ENCODE results near the gene PRSS21.

Gene PRSS21

DNA sequence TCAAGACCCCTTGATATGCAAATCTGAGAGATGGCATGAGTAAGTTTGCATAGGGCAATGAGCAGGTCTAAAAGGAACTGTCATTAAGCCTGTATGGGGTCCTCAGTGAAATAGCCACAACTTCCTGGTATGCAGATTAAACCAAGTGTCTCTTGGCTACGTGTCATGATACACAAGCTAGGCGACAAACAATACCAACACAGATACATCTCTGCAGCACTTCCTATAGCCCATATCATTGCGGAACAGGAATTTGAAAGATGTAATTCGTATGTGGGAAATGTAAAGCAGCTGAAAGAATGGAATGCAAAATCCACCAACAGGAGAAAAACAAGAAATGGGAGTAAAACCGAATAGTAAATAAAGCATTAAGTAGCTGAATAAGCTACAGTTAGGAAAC lies 28.1 kb downstream of the PRSS21 start:
- DNase-seq (ENCODE audit: low spot score) = no peak

DNA sequence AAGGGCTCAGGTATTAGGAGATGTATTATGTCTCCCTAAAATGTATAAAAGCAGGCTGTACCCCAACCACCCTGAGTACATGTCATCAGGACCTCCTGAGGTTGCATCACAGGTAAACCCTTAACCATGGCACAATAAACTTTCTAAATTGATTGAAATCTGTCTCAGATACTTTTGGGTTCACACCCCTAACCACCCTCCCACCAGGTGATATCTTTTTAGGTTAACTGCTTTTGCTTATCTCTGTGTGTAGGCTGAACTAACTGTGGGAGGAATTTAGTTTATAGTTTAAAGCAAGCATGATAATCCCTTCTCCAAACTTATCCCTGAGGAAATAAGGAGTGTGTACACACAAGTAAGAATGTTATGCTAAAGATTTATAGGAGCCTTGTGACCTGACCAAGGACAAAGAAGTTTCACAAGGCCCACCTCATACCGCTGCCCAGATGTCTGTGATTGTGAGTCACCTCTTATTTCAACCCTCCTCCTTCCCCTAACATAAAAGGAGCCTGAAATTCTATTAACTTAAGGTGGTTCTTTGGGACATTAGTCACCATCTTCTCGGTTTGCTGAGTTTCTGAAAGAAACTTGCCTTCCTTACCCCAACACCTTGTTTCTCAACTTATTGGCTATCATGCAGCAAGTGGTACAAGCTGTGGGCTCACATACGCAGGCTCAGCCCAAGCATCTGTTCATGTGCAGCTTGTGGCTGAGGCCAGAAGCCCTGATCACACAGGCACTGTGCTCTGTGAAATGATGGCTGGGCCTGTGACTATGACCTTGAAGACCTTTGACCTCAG lies 29.7 kb downstream of the PRSS21 start:
- DNase-seq (ENCODE audit: low spot score) = no peak

DNA sequence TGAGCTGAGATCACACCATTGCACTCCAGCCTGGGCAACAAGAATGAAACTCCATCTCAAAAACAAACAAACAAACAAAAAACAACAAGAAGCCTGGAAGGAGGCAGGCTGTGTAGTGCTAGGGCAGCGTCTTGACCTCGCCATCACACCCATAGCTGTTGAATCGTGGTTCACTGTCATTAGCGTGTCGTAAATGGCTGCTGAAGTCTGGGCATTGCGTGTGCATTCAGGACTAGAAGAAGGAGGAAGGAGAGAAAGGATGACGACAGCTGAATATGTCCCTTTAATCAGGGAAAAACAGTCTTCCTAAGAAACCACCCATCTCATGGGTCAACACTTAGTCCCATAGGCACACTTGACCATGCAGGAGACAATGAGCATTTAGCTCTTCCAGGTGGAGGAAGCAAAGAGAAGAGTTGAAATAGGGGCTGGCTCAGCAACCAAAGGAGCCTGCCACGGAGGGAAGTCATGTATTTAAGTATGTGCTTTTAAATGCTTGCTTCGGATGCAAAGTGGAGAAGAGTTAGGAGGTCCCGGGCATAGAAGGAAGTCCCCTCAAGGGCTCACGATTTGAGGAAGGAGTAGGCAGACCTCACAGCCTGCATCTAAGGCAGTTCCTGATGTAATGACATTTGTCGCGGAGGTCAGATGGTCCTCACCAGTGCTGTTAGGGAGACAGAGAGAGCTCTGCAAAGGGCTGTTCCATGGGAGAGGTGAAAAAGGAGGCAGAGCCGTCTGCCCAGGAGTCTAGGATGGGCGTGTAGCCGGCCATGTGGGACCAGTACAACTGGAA lies 32.1 kb downstream of the PRSS21 start:
- DNase-seq (ENCODE audit: low spot score) = no peak

DNA sequence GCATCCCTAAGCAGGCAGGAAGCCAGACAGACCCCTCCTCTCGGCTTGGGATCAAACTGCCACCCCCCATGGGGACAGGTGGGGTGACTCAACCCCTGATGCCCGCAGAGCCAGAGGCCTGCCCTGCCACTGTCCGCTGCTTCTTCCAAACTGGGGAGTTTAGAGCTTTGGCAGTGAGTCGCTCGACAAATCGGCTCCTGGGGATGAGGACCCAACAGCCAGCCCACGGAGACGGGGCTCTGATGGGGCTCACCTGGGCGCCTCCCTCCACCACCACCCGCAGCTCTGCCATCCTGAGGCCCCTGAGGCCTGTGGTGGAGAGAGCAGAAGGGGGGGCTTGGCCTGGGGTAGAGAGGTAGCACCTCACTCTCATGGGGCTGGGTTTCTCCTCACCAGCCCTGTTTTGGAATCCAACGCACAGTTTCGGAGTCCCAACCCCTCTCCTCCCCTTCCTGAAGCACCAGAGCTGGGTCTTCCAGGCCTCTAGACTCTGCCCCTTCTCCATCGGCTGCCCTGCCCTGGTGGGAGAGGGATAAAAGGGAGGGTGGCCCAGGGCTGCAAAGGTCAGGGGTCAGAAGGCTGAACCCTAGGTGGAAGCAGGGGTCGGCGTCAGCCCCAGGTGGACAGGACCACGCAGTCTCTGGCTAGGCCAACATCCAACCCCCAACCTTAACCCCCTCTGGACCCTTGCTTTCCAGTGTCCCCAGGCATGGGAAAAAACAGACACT lies 35.1 kb downstream of the PRSS21 start:
- DNase-seq (ENCODE audit: low spot score) = no peak

DNA sequence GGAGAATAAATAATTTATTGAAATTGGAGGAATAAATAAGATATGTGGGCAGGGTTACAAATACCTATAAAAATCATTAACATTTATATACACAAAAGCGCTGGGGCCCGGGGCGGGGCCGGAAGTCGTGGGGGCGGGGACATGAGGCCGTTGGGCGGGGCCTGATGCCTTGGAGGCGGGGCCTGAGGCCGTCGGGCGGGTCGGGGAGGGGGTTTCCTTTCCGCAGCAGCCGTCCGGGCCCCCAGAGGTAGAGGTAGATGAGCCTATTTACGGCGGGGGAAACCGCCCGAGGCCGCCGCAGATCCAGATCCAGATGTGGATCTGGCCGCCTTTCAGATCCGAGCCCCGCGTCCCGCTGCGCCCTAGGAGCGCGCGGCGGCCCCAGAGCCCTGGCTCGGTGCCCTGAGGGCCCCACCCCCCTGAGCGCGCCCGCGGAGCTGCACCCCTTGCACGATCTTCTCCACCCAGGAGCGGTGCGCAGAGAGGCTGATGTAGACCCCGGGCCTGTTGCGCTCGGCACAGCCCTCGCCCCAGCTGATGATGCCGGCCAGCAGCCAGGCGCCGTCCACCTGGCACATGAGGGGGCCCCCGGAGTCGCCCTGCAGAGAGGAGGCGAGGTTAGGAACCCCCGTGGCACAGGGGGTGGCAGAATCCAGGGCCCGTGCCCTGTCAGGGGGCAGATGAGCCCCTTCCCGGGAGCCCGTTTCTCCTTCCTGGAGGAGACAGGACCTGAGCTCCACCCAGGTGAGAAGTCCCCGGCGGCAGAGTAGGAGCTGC lies 35.9 kb downstream of the PRSS21 start:
- no peak for DNase-seq (ENCODE audit: low spot score)

DNA sequence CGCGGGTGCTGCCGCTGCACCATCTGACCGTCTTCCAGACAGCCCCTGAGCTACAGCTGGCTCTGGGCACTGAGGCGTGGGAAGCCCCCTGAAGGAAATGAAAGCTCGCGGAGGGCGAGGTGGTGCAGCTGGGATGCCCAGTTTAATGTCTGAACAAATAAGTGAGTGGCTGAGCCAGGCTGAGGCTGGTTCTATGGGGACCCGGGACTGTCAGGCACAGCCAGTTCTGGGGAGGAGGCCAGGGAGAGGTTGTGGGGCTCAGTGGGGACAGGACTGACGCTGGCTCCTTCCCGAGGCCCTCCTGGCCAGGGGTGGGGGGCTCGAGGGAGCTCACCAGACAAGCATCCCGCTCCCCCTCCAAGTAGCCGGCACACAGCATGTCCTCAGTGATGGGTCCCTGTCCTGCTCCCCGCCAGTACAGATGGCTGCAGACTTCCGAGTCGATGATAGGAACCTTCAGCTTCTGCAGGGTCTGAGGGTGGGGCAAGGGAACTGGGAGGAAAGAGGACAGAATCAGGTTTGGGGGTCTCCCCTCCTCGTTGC lies 36.6 kb downstream of the PRSS21 start:
- no peak for DNase-seq (ENCODE audit: low spot score)

DNA sequence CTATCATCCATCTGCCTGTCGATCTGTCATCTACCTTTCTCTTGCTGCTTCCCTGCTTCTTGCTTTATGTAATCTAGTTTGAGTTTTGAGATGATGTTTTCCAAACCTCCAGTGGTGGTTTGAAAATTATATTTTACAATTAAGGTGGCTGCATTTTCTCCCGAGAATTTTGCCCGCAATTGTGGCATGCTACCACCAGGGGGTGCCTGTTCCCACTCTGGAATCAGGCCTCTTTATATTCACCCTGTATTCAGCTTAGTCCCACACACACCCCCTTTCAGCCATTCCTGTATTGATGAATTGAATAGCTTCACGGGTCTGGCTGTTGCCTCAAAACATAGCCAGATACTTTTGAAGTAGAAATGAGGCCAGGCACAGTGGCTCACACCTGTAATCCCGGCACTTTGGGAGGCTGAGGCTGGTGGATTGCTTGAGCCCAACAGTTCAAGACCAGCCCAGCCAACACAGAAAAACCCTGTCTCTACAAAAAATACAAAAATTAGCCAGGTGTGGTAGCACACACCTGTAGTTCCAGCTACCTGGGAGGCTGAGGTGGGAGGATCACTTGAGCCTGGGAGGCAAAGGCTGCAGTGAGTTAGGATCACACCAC lies 37.8 kb downstream of the PRSS21 start:
- peak; percentile 39 for DNase-seq (ENCODE audit: low spot score)

DNA sequence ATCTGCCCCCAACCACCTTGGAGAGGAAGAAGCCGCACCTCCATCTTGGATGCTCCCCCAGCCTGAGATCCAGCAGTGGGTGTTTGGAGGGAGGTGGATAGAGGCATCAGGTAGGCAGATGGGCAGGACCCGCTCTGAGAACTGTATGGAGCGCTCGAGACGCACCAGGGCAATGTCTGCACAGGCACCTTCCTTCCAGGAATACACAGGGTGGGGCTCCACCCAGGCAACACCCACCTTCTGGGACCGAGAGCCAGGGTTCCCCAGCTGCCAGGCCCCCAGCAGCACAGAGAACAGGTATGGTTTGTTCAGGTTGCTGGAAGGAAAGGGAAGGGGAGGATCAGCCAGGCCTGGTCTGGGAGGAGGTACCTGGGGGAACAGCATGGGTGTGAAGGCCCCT lies 38.5 kb downstream of the PRSS21 start:
- no peak for DNase-seq (ENCODE audit: low spot score)

DNA sequence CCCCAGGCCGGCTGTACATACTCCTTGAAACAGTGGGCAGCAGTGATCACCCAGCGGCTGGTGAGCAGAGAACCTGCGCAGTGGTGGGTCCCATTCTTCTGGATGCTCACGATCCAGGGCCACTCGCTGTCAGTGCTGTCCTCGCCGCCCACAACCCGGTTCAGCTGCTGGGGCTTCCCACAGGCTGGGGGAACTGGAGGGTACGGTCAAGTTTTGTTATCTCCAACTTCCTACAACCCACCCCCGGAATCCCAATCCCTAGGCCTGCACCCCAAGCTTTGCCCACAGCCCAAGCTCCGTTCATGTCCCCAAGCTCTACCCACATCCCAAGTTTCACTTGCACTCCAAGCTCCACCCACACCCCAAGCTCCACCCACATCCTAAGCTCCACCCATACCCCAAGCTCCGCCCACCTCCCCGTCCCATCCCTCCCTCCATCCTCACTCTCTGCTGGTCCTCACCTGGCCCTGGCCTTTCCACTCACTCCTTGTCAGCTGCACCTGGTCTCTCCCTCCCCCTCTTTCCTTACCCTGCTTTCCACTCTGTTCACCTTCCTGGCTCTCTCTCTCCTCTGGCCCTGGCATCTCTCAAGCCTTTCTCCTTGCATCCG lies 39.1 kb downstream of the PRSS21 start:
- no peak for DNase-seq (ENCODE audit: low spot score)

DNA sequence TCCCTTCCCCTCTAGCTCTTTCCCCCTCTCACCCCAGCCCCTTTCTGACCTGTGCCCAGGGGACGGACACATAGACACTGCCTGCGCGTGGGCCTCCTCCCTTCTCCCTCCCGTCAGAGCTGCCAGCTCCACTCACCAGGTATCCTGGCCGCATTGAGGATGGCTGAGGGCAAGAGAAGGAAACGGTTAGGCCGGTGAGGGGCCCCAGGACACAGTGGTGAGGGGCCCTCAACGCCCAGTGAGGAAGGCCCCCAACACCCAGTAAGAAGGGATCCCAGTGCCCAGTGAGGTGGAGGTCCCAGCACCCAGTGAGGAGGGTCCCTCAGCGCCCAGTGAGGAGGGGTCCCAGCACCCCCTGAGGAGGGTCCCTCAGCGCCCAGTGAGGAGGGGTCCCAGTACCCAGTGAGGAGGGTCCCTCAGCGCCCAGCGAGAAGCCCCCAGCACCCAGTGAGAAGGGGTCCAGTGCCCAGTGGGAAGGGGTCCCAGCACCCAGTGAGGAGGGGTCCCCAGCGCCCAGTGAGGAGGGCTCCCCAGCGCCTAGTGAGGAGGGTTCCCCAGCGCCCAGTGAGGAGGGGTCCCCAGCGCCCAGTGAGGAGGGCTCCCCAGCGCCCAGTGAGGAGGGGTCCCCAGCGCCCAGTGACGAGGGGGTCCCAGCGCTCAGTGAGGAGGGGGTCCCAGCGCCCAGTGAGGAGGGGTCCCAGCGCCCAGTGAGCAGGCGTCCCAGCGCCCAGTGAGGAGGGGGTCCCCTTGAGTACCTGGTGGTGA lies 39.8 kb downstream of the PRSS21 start:
- DNase-seq (ENCODE audit: low spot score) = no peak

DNA sequence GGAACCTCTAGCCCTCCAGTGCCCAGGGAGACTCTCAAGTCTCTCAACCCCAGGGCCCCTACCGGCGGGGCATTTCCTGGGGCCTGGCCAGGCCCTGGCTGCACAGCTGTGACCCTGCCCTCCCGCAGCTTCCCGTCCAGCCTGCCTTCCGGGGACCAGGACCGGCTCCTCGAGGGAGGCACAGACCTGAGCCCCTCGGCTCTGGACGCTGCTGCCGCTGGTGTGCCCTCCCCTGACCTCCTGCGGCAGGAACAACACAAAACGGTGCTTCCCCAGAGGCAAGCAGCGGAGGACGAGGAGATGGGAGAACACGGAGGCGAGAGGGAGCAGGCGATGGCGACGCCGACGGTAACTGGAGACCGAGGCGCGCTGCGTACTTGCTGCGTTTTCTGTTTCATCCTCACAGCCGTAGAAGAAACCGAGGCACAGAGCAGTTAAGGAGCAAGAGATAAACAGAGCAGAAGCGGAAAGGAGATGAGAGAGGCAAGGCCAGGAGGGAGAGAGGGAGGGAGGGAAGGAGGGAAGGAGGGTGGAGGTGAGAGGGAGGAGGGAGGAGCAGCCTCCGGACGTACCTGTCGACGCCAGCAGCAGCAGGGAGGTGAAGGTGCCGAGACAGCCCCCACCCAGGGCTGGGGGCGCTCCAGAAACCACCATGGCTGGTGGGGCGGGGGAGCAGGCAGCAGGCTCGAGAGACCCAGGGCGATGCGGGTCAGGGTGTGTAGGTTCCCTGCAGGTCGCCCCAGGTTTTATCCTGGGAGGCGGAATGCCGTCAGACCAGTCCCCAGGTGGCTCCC lies 40.6 kb downstream of the PRSS21 start, which contains the start of gene PRSS22:
Gene PRSS22 (minus strand): TSS at position 720 of the 794 bp plus-strand sequence. CDS start 66 bp downstream, at position 654.
- DNase-seq (ENCODE audit: low spot score) = no peak

DNA sequence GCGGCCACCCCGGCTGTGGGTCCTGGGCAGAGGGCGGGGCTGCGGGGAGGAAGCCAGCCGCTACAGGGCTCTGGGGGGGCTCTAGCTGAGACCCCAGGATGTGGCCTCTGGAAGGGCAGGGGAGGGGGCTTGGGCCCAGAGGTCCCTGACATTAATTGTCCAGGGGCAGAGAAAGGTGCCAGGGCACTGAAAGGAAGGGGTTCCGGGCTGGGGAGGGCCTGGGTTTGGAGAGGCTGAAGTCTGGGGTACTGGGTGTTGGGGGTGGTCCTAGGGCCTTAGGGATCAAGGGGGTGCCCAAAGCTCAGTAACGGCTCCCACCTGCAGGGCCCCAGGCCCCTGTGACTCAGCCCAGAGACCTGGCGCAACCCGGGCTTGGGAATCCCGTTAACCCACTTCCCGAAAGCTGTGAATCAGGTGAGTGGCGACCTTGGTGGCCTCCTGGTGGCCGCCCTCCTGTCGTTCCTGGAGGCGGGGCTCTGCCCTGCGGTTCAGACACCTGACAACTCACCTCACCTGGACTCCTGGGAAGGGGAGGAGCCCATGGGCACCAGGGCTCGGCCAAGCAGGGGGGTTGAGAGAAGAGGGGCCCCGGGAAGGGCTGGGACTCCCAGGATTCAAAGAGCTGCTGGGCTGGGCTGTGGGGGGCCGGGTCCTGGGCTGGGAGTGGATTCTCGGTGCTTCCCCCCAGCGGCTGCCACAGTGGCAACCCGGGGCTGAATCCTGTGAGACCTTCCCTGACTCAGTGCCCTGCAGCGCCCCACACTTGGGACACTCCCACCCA lies 41.4 kb downstream of the PRSS21 start:
- no peak for DNase-seq (ENCODE audit: low spot score)

DNA sequence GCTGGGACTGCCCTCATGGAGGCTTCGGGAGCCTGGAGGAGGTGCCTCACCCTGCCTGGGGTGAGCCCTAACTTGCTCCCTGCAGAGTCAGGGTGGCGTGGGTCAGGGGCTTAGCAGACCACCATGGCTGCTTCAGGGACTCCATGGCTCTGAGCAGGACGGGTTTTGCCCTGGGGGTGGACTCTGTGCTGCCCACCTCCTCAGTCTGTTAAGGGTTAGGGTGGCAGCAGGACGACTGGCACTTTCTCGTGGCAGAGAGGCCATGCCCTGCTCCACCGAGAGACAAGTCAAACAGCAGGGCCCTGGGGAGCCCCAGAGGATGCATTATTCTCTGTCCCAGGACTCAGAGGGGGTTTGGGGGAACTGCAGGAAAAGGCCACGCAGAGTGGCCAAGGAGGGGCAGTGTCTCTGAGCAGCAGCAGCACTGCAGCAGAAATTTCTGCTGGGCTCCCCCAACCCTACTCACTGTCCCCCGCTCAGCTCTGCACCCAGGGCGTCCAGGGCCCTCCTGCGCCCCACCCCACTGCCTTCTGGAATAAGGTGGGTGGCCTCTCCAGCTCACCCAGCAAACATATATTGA lies 42.7 kb downstream of the PRSS21 start:
- DNase-seq (ENCODE audit: low spot score) = no peak

DNA sequence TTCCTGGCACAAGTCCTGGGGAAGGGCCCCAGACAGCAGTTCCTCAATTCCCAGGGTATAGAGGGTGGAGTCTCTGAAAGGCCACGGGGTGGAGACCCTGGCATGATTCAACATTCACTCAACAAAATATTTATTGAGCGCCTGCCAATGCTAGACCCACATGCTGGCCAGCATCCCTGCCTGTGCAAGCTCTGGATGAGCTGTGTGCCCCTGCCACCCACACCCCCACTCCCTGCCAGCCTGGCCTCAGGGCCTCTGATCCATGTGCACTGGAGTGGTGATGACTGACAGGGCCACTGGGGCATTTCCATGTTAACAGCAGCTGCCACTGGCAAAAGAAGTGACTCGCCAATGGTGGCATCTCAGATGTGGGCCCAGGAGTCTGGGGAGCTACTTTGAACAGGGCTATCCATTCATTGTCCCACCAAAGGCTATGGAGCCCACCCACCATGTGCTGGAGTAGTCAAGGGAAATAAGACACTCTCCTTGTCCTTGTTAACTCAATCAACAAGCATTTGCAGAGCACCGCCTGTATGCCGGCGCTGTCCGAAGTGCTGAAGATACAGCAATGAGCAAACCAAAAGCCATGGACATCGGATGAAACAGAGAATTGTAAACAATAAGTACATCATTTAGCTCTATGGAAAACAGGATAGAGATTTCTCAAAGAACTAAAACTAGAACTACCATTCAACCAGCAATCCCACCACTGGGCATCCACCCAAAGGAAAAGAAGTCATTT lies 44.0 kb downstream of the PRSS21 start:
- DNase-seq (ENCODE audit: low spot score) = no peak

DNA sequence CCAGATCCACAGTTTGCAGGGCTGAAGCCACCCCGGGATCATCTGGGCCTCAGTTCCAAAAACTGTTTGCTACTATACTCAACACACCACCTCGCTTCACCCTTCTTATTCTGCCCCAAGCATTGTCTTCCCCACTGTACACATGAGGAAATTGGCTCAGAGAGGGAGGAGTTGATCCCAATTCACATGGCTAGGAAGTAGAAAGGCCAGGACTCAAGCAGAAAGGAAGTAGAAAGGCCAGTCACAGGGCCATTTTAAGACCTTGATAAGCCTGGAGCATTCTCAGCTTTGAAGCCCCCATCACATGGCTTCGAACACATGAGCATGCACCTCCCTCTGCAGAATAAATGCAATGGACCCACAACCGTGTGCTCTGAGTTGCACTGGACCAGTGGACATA lies 48.6 kb downstream of the PRSS21 start:
- no peak for DNase-seq (ENCODE audit: low spot score)

DNA sequence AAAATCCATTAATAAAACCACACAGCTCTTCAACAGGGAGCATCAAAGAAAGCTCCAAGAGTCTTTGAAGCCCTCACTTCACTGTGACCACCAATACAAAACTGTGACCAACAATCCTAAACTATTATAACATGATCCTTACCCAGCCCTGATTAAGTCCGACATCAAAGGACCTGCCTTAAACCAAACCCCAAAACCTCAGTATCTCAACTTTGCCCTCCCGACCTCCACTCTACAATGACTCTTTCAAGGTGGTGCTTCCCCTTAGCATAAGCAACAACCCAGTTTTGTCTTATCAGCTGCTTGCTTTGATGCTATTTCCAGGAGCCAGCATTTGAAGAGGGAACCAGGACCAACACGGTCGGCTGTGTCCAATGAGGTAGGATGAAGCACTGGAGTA lies 49.4 kb downstream of the PRSS21 start:
- no peak for DNase-seq (ENCODE audit: low spot score)

DNA sequence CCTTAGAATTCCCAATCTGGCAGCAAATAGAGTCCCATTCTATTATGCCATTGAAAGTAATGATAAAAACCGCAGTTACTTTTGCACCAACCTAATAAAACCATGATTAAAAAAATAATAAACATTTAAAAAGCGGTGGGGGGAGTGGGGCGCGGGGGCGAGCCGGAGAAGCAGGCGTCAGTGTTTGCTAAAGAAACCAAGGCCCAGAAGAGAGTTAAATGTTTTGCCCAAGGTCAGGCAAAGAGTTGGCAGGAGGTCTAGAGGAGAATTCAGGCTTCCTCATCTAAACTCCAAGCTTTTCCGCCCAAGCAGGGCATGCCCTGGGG lies 50.6 kb downstream of the PRSS21 start:
- DNase-seq (ENCODE audit: low spot score) = no peak
